Natural killer cell (primary cell): ENCODE results near the gene SIPA1L3. TPM values are rescaled to one million over a fixed set of nuclear protein-coding genes. Genes with fewer than 3 reads are reported as not detected.

Experiments used
- ATAC-seq, 3 donors: fragments of 150-1000 bp in 2 of 3; fragments of 200-7000 bp in 1 of 3; cut with Tn5 transposase; 1 replicate in 1 of 3; 2 replicates in 2 of 3; pipeline ENCODE4 v1.10.0; 2021; ENCODE audit warnings: mild to moderate bottlenecking in 2 of 3, moderate library complexity in 2 of 3
- DNase-seq, 2 donors: peaks; one replicate each; pipeline versions ENCODE4 v3.0.0 to v3.0.0-alpha.2; 2013 to 2021; ENCODE audit warnings: mixed read lengths in 1 of 2
- H3K27ac ChIP-seq: one replicate; pipeline ENCODE4 v1.5.1; 2013; ENCODE audit warnings: mild to moderate bottlenecking, low read length
- H3K27me3 ChIP-seq: one replicate; pipeline ENCODE4 v1.6.1; 2013; ENCODE audit warnings: low read length; ENCODE audit not compliant: control insufficient read depth, insufficient read depth
- H3K36me3 ChIP-seq: one replicate; pipeline ENCODE4 v1.6.1; 2013; ENCODE audit warnings: low read length; ENCODE audit not compliant: control insufficient read depth, insufficient read depth
- H3K4me1 ChIP-seq: one replicate; pipeline ENCODE4 v1.6.1; 2013; ENCODE audit warnings: low read length; ENCODE audit not compliant: control insufficient read depth, insufficient read depth
- H3K4me3 ChIP-seq: one replicate; pipeline ENCODE4 v1.5.1; 2013; ENCODE audit warnings: low read length
- H3K9me3 ChIP-seq: one replicate; pipeline ENCODE4 v1.6.1; 2013; ENCODE audit warnings: low read length; ENCODE audit not compliant: control insufficient read depth, insufficient read depth
- H3K27ac Mint-ChIP-seq, 2 donors: one replicate each; pipeline ENCODE4 v1.8.0; 2022; ENCODE audit warnings: mild to moderate bottlenecking in 2 of 2, mixed read lengths in 2 of 2, moderate library complexity in 1 of 2
- H3K27me3 Mint-ChIP-seq, 2 donors: one replicate each; pipeline ENCODE4 v1.8.0; 2022; ENCODE audit warnings: low read depth in 2 of 2, mixed read lengths in 2 of 2
- H3K36me3 Mint-ChIP-seq: one replicate; pipeline ENCODE4 v1.8.0; 2022; ENCODE audit warnings: mixed read lengths
- H3K4me1 Mint-ChIP-seq, 2 donors: one replicate each; pipeline ENCODE4 v1.8.0; 2022; ENCODE audit warnings: mixed read lengths in 2 of 2
- H3K4me3 Mint-ChIP-seq: one replicate; pipeline ENCODE4 v1.8.0; 2022; ENCODE audit warnings: mild to moderate bottlenecking, moderate library complexity, mixed read lengths
- H3K9me3 Mint-ChIP-seq, 2 donors: one replicate each; pipeline ENCODE4 v1.8.0; 2022; ENCODE audit warnings: mixed read lengths in 2 of 2
- WGBS: methylation state at CpG from one replicate; pipeline ENCODE4 v1.1.7; 2013; ENCODE audit warnings: missing lambda C conversion rate; ENCODE audit not compliant: insufficient coverage; 5-methylcytosine and 5-hydroxymethylcytosine counted together
- intact Hi-C: fragments of 100-400 bp; cut with micrococcal nuclease; formaldehyde crosslinking; loops from one replicate; pipeline ENCODE4 v1.14.2; 2022
- total RNA-seq, 4 donors: library from RNA; stranded (reverse); fragments of 120-200 nt in 1 of 4; gene quantifications; one replicate each; pipeline versions ENCODE4 v1.2.3 to v1.2.4, GENCODE V29; 2013 to 2022
- TF ChIP-seq, protein P1 (sequence below): fragments of 200-600 bp; IDR thresholded peaks from one replicate; pipeline ENCODE4 v1.8.0; 2022; ENCODE audit warnings: antibody characterized with exemption

Gene SIPA1L3
- total RNA-seq, 3 donors from 2014 or later (not counting 1 experiment from before 2014, with no cell fraction given): 34.4 to 35.8 (median 35.4) TPM

DNA sequence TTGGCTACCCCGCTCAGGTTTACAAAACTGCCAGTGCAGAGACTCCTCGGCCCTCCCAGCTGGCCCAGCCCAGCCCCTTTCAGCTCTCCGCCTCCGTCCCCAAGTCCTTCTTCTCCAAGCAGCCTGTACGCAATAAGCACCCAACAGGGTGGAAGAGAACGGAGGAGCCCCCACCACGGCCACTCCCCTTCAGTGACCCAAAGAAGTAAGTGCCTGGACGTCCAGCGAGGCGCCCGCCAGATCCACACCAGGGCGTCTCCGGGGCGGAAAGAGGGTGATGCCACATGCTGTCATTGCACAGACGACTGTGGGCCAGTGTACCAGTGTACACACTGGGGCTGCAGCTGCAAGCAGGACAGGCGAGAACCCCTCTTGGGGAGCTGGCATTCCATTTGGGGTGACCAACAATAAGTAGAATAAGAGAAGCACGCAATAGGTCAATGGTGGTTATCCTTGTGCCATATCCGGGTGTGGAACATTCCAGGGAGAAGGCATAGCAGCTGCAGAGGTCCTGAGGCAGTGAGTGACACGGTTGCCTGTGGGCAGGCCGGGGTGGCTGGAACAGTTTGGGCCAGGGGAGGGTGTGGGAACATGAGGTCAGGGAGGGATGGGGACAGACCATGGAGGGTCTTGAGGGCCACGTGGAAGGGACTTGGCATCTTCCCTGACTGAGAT is 275.7 kb downstream of the SIPA1L3 start:
- Histone ChIP-seq H3K4me3 (no peak overlapping the region), H3K36me3 (peaks cover 6% of the 10 kb centered on the region), H3K9me3 (peaks cover 19% of the 10 kb centered on the region), H3K27ac (no peak overlapping the region), H3K27me3 (no peaks in the 10 kb centered on the region), H3K4me1 (no peaks in the 10 kb centered on the region)
- no peak for DNase-seq
- intact Hi-C loops: no loop called here
- no peak for ATAC-seq
- Mint-ChIP-seq H3K4me3 (no peak overlapping the region), H3K27me3 (no peaks in the 10 kb centered on the region), H3K4me1 (peaks cover 0 to 5% of the 10 kb centered on the region in 2 donors), H3K27ac (no peak overlapping the region), H3K9me3 (peaks cover 0 to 3% of the 10 kb centered on the region in 2 donors), H3K36me3 (peaks cover 7% of the 10 kb centered on the region)
- WGBS: 95% methylated on average over 21 of the region's 21 CpGs
- TF ChIP-seq, protein P1, sequence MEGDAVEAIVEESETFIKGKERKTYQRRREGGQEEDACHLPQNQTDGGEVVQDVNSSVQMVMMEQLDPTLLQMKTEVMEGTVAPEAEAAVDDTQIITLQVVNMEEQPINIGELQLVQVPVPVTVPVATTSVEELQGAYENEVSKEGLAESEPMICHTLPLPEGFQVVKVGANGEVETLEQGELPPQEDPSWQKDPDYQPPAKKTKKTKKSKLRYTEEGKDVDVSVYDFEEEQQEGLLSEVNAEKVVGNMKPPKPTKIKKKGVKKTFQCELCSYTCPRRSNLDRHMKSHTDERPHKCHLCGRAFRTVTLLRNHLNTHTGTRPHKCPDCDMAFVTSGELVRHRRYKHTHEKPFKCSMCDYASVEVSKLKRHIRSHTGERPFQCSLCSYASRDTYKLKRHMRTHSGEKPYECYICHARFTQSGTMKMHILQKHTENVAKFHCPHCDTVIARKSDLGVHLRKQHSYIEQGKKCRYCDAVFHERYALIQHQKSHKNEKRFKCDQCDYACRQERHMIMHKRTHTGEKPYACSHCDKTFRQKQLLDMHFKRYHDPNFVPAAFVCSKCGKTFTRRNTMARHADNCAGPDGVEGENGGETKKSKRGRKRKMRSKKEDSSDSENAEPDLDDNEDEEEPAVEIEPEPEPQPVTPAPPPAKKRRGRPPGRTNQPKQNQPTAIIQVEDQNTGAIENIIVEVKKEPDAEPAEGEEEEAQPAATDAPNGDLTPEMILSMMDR: no peak

DNA sequence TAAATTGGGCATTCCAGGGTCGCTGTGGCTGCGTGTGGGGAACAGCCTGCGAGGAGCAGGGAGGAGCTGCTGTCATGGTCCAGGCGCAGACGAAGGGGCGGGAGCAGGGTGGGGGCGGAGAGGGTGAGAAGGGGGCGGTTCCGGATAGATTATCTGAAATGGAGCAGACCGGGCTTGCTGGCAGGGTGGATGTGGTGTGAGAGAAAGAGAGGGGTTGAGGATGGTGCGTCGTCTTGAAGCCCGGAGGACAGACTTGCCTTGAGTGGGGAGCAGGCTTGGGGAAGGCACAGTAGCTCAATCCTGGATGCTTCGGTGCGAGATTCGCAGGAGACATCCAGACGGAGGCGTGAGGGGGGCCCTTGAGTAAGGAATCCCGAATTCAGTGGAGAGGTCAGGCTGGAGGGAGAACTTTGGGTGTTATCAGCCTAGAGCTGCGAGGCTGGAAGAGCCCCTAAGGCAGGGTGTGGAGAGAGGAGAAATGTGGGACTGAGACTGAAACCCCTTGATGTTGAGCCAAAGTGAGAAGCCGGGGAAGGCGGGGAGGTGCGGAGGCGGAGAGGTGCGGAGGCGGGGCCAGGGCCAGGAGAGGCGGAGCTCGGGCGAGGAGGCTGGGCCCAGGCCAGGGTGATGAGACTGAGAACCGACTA is 276.4 kb downstream of the SIPA1L3 start:
- peaks cover 7% of the 10 kb centered on the region for H3K36me3 Mint-ChIP-seq
- H3K27ac Mint-ChIP-seq: no peak overlapping the region

DNA sequence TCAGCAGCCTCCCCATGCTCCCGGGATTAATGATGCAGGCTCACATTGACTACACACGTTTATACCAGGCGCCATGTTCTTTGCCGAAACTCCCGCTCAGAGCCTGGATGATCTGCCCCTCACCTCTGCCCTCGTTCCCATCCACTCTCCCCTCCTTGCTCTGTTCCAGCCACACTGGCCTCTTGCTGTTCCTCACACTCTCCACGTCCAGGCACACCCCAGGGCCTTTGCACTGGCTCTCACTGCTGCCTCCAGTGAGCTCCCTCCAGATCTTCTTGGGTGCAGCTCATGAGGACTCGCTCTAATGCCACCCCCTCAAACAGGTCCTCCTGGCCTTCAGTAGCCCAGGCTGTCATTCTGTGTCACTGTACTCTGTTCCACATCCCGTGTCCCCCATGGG is 277.8 kb downstream of the SIPA1L3 start:
- no peaks in the 10 kb centered on the region for H3K4me1 ChIP-seq
- no peaks in the 10 kb centered on the region for H3K27me3 Mint-ChIP-seq
- peaks cover 6% of the 10 kb centered on the region for H3K36me3 ChIP-seq
- no peak overlapping the region for H3K4me3 Mint-ChIP-seq
- 95% methylated on average over 9 of the region's 9 CpGs for WGBS
- H3K4me3 ChIP-seq: no peak overlapping the region
- no peak for DNase-seq
- peaks cover 0 to 3% of the 10 kb centered on the region in 2 donors for H3K9me3 Mint-ChIP-seq
- peaks cover 7% of the 10 kb centered on the region for H3K36me3 Mint-ChIP-seq
- H3K9me3 ChIP-seq: peaks cover 11% of the 10 kb centered on the region
- peaks cover 0 to 5% of the 10 kb centered on the region in 2 donors for H3K4me1 Mint-ChIP-seq
- ATAC-seq: no peak
- no peaks in the 10 kb centered on the region for H3K27me3 ChIP-seq
- H3K27ac Mint-ChIP-seq: no peak overlapping the region
- H3K27ac ChIP-seq: no peak overlapping the region
- TF ChIP-seq, protein P1: no peak
- intact Hi-C loops: no loop called here

More for the DNA sequence above, 276.4 kb downstream of the SIPA1L3 start:
- H3K27me3 Mint-ChIP-seq: no peaks in the 10 kb centered on the region
- intact Hi-C loops: no loop called here
- Histone ChIP-seq H3K27me3 (no peaks in the 10 kb centered on the region), H3K27ac (no peak overlapping the region), H3K4me1 (no peaks in the 10 kb centered on the region), H3K4me3 (no peak overlapping the region), H3K36me3 (peaks cover 6% of the 10 kb centered on the region), H3K9me3 (peaks cover 19% of the 10 kb centered on the region)
- ATAC-seq (peak in 1 of 3 donors; percentile 17), DNase-seq (no peak)
- TF ChIP-seq, protein P1: no peak
- no peak overlapping the region for H3K4me3 Mint-ChIP-seq
- 97% methylated on average over 30 of the region's 30 CpGs for WGBS
- H3K4me1 Mint-ChIP-seq: peaks cover 0 to 5% of the 10 kb centered on the region in 2 donors
- H3K9me3 Mint-ChIP-seq: peaks cover 0 to 3% of the 10 kb centered on the region in 2 donors
